ENCODE measurements around the gene HCAR1. TPM values are rescaled to one million over a fixed set of nuclear protein-coding genes. Genes with fewer than 3 reads are reported as not detected.
"Not testable (repeated sequence)": the region's sequence is repeated elsewhere in the genome, so short reads cannot be mapped to it uniquely, and the experiment has no call there.

Gene HCAR1
- total RNA-seq, 1 experiment from 2014 or later: 4.0 TPM

DNA sequence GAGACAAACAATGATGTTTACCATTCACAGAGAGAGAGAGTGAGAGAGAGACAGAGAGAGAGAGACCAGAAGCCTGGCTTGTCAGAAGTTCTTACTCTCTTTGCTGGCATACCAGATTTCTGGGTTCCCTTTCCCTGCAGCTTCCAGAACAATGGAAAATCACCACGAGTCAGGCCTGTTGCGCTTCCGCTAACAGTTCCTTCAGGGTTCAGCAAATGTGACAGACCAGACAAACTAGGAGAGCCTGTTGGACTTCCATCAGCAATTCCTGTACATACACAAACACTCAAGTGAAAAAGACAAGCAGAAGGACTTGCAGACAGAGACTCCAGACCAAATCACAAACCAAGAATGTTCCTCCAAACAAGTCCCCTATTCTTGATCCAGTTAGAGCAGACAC is 21.4 kb downstream of the HCAR1 start:
- H3K27me3 ChIP-seq (ENCODE audit: low read length); BruUV-seq (replicated peaks); H3K9ac ChIP-seq (ENCODE audit: low read length); H3K9me2 ChIP-seq (replicated peaks; ENCODE audit: low read length); H4K20me1 ChIP-seq (ENCODE audit: low read length); H3K4me2 ChIP-seq (ENCODE audit: low read length); H3F3A ChIP-seq (ENCODE audit: low read length, unreplicated experiment); intact Hi-C loops (cut with micrococcal nuclease); H2AFZ ChIP-seq (ENCODE audit: low read length); H3K9me3 ChIP-seq (ENCODE audit: low read length); H3K4me3 ChIP-seq (ENCODE audit: low read length); ATAC-seq; H3K79me2 ChIP-seq (ENCODE audit: low read length); DNase-seq; H3K36me3 ChIP-seq (ENCODE audit: low read depth, low read length); CTCF ChIA-PET; H3K27ac ChIP-seq (ENCODE audit: low read length); POLR2A ChIA-PET (ENCODE audit: unreplicated experiment): not testable (repeated sequence)
- H3K4me1 ChIP-seq (ENCODE audit: insufficient read depth, low read length): peaks cover 11% of the 10 kb centered on the region; the same call in 1 of the 2 replicates

DNA sequence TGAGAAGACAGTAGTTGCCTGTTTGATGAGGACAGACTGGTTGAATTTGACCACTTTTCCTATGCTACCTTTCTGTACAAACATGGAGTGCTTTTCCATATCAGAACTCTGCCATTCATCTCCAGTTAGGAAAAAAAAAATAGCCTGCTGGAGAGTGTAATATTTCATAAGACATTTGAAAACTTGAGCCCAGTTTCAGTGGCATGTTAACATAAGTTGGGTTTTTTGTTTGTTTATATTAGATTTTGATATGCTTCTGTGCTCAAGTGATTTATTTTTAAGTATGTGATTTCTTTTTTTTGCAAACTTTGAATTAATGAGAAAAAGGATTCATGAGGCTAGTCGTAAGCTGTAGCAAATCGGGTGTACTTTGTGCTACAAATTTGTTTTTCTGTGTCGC is 26.8 kb downstream of the HCAR1 start:
- H2AFZ ChIP-seq (ENCODE audit: low read length); ATAC-seq; H3K27ac ChIP-seq (ENCODE audit: low read length): not testable (repeated sequence)

DNA sequence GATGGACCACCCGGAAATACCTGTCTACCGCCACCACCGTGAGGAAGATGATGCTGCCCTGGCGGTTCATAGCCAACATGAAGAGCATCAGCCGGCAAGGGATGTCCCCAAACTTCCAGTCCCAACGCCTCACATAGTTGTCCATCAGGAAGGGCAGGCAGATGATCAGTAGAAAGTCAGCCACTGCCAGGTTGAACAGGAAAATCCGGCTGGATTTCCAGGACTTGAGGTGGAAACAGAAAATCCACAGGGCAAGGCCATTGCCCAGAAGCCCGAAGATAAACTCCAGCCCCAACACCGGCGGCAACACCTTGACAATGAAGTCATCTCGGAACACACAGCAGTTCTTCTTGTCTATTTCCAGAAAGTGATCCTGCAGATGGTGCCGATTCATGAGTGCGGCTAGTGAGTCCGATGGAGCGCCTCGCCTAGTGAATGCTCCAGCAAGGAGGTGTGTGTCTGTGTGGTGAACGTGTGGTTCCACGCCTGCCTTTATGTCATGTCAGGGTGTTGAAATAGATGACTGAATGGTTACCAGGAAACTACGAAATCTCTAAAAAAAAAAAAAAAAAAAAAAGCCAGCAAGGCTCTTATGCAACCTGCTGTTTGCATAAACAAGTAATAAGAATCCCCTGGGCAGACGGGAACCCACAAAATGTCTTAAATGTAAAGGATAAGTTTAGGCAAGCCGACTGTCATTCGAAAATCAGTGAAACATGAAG is 27.6 kb downstream of the HCAR1 start, which contains the start of gene HCAR2:
Gene HCAR2, minus strand, starts transcription at position 468 of the 722 bp plus-strand sequence. Its CDS starts 74 bp downstream, at position 394.
- H2AFZ ChIP-seq (ENCODE audit: low read length); ATAC-seq; BruUV-seq (replicated peaks): not testable (repeated sequence)

More for the DNA sequence above, 26.8 kb downstream of the HCAR1 start:
- H3K27me3 ChIP-seq (ENCODE audit: low read length); H3K4me3 ChIP-seq (ENCODE audit: low read length); CTCF ChIA-PET; H3K9ac ChIP-seq (ENCODE audit: low read length); POLR2A ChIA-PET (ENCODE audit: unreplicated experiment); H3K4me1 ChIP-seq (ENCODE audit: insufficient read depth, low read length); intact Hi-C loops (cut with micrococcal nuclease); H3K9me3 ChIP-seq (ENCODE audit: low read length); DNase-seq; H3K36me3 ChIP-seq (ENCODE audit: low read depth, low read length); BruUV-seq (replicated peaks); H4K20me1 ChIP-seq (ENCODE audit: low read length); H3K79me2 ChIP-seq (ENCODE audit: low read length); H3K9me2 ChIP-seq (replicated peaks; ENCODE audit: low read length); H3K4me2 ChIP-seq (ENCODE audit: low read length); H3F3A ChIP-seq (ENCODE audit: low read length, unreplicated experiment): not testable (repeated sequence)

GRCh38 chr12:122701481-122701880 is 29.2 kb downstream of the HCAR1 start:
- intact Hi-C loops (cut with micrococcal nuclease); H3K9me2 ChIP-seq (replicated peaks; ENCODE audit: low read length); H3K4me3 ChIP-seq (ENCODE audit: low read length); H3K27ac ChIP-seq (ENCODE audit: low read length); H3K4me1 ChIP-seq (ENCODE audit: insufficient read depth, low read length); H2AFZ ChIP-seq (ENCODE audit: low read length); ATAC-seq; H3K9me3 ChIP-seq (ENCODE audit: low read length); H4K20me1 ChIP-seq (ENCODE audit: low read length); CTCF ChIA-PET; H3K36me3 ChIP-seq (ENCODE audit: low read depth, low read length); H3K9ac ChIP-seq (ENCODE audit: low read length); POLR2A ChIA-PET (ENCODE audit: unreplicated experiment); H3F3A ChIP-seq (ENCODE audit: low read length, unreplicated experiment); BruUV-seq (replicated peaks); DNase-seq; H3K79me2 ChIP-seq (ENCODE audit: low read length); H3K27me3 ChIP-seq (ENCODE audit: low read length); H3K4me2 ChIP-seq (ENCODE audit: low read length): not testable (repeated sequence)

More for the DNA sequence above, 27.6 kb downstream of the HCAR1 start, which contains the start of gene HCAR2:
- intact Hi-C loops (cut with micrococcal nuclease); H3K9ac ChIP-seq (ENCODE audit: low read length); H3K4me1 ChIP-seq (ENCODE audit: insufficient read depth, low read length); H3K27me3 ChIP-seq (ENCODE audit: low read length); H3K79me2 ChIP-seq (ENCODE audit: low read length); DNase-seq; H3K4me3 ChIP-seq (ENCODE audit: low read length); H3K4me2 ChIP-seq (ENCODE audit: low read length); H3K36me3 ChIP-seq (ENCODE audit: low read depth, low read length); H4K20me1 ChIP-seq (ENCODE audit: low read length); H3K27ac ChIP-seq (ENCODE audit: low read length); H3K9me2 ChIP-seq (replicated peaks; ENCODE audit: low read length); H3K9me3 ChIP-seq (ENCODE audit: low read length); POLR2A ChIA-PET (ENCODE audit: unreplicated experiment); H3F3A ChIP-seq (ENCODE audit: low read length, unreplicated experiment); CTCF ChIA-PET: not testable (repeated sequence)

DNA sequence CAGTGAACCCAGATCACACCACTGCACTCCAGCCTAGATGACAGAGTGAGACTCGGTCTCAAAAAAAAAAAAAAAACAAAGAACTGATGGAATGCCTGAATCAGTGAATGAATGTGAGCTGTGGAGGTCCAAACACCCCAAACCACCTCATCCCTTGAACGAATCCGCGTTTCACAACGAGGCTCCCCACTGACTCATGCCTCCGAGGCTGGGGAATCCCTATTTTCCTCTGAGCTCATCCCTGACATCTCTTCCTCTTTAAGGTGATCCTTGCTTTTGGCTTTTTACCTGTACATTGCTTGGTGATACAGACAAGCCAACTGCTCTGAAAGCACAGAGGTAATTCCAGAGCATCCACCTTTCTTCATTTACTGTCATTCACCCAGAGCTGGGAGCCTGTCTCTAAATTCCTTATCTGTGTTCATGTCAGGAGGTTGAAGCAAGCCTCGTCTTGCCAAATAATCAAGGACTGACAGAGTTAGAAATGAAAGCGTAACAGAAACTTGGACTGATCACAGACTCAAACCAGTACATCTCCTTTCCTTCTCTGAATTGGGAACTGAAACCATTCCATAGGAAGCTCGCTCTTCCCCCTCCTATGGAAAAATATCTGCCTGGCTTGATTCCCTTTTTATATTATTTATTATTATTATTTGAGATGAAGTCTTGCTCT is 30.5 kb downstream of the HCAR1 start:
- intact Hi-C loops (cut with micrococcal nuclease); H3K4me2 ChIP-seq (ENCODE audit: low read length); H3K36me3 ChIP-seq (ENCODE audit: low read depth, low read length); H3K27me3 ChIP-seq (ENCODE audit: low read length); H3K9me2 ChIP-seq (replicated peaks; ENCODE audit: low read length); H3K79me2 ChIP-seq (ENCODE audit: low read length); H3K4me3 ChIP-seq (ENCODE audit: low read length); CTCF ChIA-PET; POLR2A ChIA-PET (ENCODE audit: unreplicated experiment); H3F3A ChIP-seq (ENCODE audit: low read length, unreplicated experiment); H4K20me1 ChIP-seq (ENCODE audit: low read length); DNase-seq; H3K4me1 ChIP-seq (ENCODE audit: insufficient read depth, low read length); BruUV-seq (replicated peaks); H3K9me3 ChIP-seq (ENCODE audit: low read length); H3K9ac ChIP-seq (ENCODE audit: low read length); H2AFZ ChIP-seq (ENCODE audit: low read length); H3K27ac ChIP-seq (ENCODE audit: low read length): not testable (repeated sequence)
- ATAC-seq: peak; percentile 24; the same call in 1 of the 2 replicates

- H2AFZ ChIP-seq (ENCODE audit: low read length); H4K20me1 ChIP-seq (ENCODE audit: low read length); H3K27me3 ChIP-seq (ENCODE audit: low read length); H3K9ac ChIP-seq (ENCODE audit: low read length); H3F3A ChIP-seq (ENCODE audit: low read length, unreplicated experiment); H3K79me2 ChIP-seq (ENCODE audit: low read length); H3K4me2 ChIP-seq (ENCODE audit: low read length); H3K4me1 ChIP-seq (ENCODE audit: insufficient read depth, low read length); H3K27ac ChIP-seq (ENCODE audit: low read length); ATAC-seq; H3K36me3 ChIP-seq (ENCODE audit: low read depth, low read length); H3K4me3 ChIP-seq (ENCODE audit: low read length); intact Hi-C loops (cut with micrococcal nuclease); CTCF ChIA-PET; H3K9me2 ChIP-seq (replicated peaks; ENCODE audit: low read length); BruUV-seq (replicated peaks); H3K9me3 ChIP-seq (ENCODE audit: low read length); POLR2A ChIA-PET (ENCODE audit: unreplicated experiment): not testable (repeated sequence)
- DNase-seq: peak; percentile 47
Measured at GRCh38 chr12:122696922-122697321, 33.7 kb downstream of the HCAR1 start.
